Measurements from ENCODE around the gene NXN.
"Not testable (repeated sequence)": the region's sequence is repeated elsewhere in the genome, so short reads cannot be mapped to it uniquely, and the experiment has no call there.

Gene NXN

GRCh38 chr17:778096-778495 is 201.5 kb downstream of the NXN start:
- Histone ChIP-seq H3K4me3 (ENCODE audit: low read depth in 1 of 2, low read length in 2 of 2) (no peak overlapping the region), H3K27me3 (ENCODE audit: control insufficient read depth in 1 of 2, insufficient read depth in 2 of 2, low read length in 2 of 2) (no peaks in the 10 kb centered on the region), H3K36me3 (ENCODE audit: control insufficient read depth in 1 of 2, insufficient read depth in 2 of 2, low read length in 2 of 2) (peaks cover 30 to 46% of the 10 kb centered on the region in 2 donors), H3K9ac (ENCODE audit: low read depth in 1 of 2, low read length in 2 of 2) (no peak overlapping the region), H3K27ac (ENCODE audit: low read depth, low read length) (no peak overlapping the region), H3K9me3 (ENCODE audit: control insufficient read depth in 1 of 2, low read length in 2 of 2) (no peaks in the 10 kb centered on the region), H3K4me1 (ENCODE audit: control insufficient read depth in 1 of 2, insufficient read depth in 2 of 2, low read length in 2 of 2) (peaks cover 12 to 15% of the 10 kb centered on the region in 2 donors)

- Histone ChIP-seq H3K9me3 (ENCODE audit: control insufficient read depth in 1 of 2, low read length in 2 of 2) (no peaks in the 10 kb centered on the region), H3K9ac (ENCODE audit: low read depth in 1 of 2, low read length in 2 of 2) (no peak overlapping the region), H3K36me3 (ENCODE audit: control insufficient read depth in 1 of 2, insufficient read depth in 2 of 2, low read length in 2 of 2) (peaks cover 45 to 71% of the 10 kb centered on the region in 2 donors), H3K27me3 (ENCODE audit: control insufficient read depth in 1 of 2, insufficient read depth in 2 of 2, low read length in 2 of 2) (no peaks in the 10 kb centered on the region), H3K27ac (ENCODE audit: low read depth, low read length) (no peak overlapping the region), H3K4me1 (ENCODE audit: control insufficient read depth in 1 of 2, insufficient read depth in 2 of 2, low read length in 2 of 2) (no peaks in the 10 kb centered on the region), H3K4me3 (ENCODE audit: low read depth in 1 of 2, low read length in 2 of 2) (no peak overlapping the region)
These were observed 205.3 kb downstream of the NXN start for GRCh38 chr17:774313-774584.

- Histone ChIP-seq H3K27me3 (ENCODE audit: control insufficient read depth in 1 of 2, insufficient read depth in 2 of 2, low read length in 2 of 2) (no peaks in the 10 kb centered on the region), H3K36me3 (ENCODE audit: control insufficient read depth in 1 of 2, insufficient read depth in 2 of 2, low read length in 2 of 2) (peaks cover 45 to 77% of the 10 kb centered on the region in 2 donors), H3K4me1 (ENCODE audit: control insufficient read depth in 1 of 2, insufficient read depth in 2 of 2, low read length in 2 of 2) (no peaks in the 10 kb centered on the region), H3K27ac (ENCODE audit: low read depth, low read length) (no peak overlapping the region), H3K9me3 (ENCODE audit: control insufficient read depth in 1 of 2, low read length in 2 of 2) (no peaks in the 10 kb centered on the region), H3K4me3 (ENCODE audit: low read depth in 1 of 2, low read length in 2 of 2) (no peak overlapping the region), H3K9ac (ENCODE audit: low read depth in 1 of 2, low read length in 2 of 2) (no peak overlapping the region)
These were observed 205.9 kb downstream of the NXN start for GRCh38 chr17:773467-774312.

GRCh38 chr17:773016-773415 is 206.6 kb downstream of the NXN start:
- H3K9me3 ChIP-seq (ENCODE audit: control insufficient read depth in 1 of 2, low read length in 2 of 2) = no peaks in the 10 kb centered on the region
- no peaks in the 10 kb centered on the region for H3K4me1 ChIP-seq (ENCODE audit: control insufficient read depth in 1 of 2, insufficient read depth in 2 of 2, low read length in 2 of 2)
- H3K36me3 ChIP-seq (ENCODE audit: control insufficient read depth in 1 of 2, insufficient read depth in 2 of 2, low read length in 2 of 2) = peaks cover 41 to 74% of the 10 kb centered on the region in 2 donors
- H3K27ac ChIP-seq (ENCODE audit: low read depth, low read length) = no peak overlapping the region
- H3K9ac ChIP-seq (ENCODE audit: low read depth in 1 of 2, low read length in 2 of 2) = no peak overlapping the region
- H3K27me3 ChIP-seq (ENCODE audit: control insufficient read depth in 1 of 2, insufficient read depth in 2 of 2, low read length in 2 of 2) = no peaks in the 10 kb centered on the region
- no peak overlapping the region for H3K4me3 ChIP-seq (ENCODE audit: low read depth in 1 of 2, low read length in 2 of 2)

- Histone ChIP-seq H3K9me3 (ENCODE audit: control insufficient read depth in 1 of 2, low read length in 2 of 2) (no peaks in the 10 kb centered on the region), H3K4me1 (ENCODE audit: control insufficient read depth in 1 of 2, insufficient read depth in 2 of 2, low read length in 2 of 2) (no peaks in the 10 kb centered on the region), H3K9ac (ENCODE audit: low read depth in 1 of 2, low read length in 2 of 2) (no peak overlapping the region), H3K27me3 (ENCODE audit: control insufficient read depth in 1 of 2, insufficient read depth in 2 of 2, low read length in 2 of 2) (no peaks in the 10 kb centered on the region), H3K27ac (ENCODE audit: low read depth, low read length) (no peak overlapping the region), H3K4me3 (ENCODE audit: low read depth in 1 of 2, low read length in 2 of 2) (no peak overlapping the region), H3K36me3 (ENCODE audit: control insufficient read depth in 1 of 2, insufficient read depth in 2 of 2, low read length in 2 of 2) (peaks cover 18 to 61% of the 10 kb centered on the region in 2 donors)
These were observed 212.5 kb downstream of the NXN start for GRCh38 chr17:767076-767475.

- Histone ChIP-seq H3K4me1 (ENCODE audit: control insufficient read depth in 1 of 2, insufficient read depth in 2 of 2, low read length in 2 of 2) (no peaks in the 10 kb centered on the region), H3K27me3 (ENCODE audit: control insufficient read depth in 1 of 2, insufficient read depth in 2 of 2, low read length in 2 of 2) (no peaks in the 10 kb centered on the region), H3K27ac (ENCODE audit: low read depth, low read length) (no peak overlapping the region), H3K9me3 (ENCODE audit: control insufficient read depth in 1 of 2, low read length in 2 of 2) (no peaks in the 10 kb centered on the region), H3K9ac (ENCODE audit: low read depth in 1 of 2, low read length in 2 of 2) (no peak overlapping the region), H3K36me3 (ENCODE audit: control insufficient read depth in 1 of 2, insufficient read depth in 2 of 2, low read length in 2 of 2) (peaks cover 24 to 56% of the 10 kb centered on the region in 2 donors), H3K4me3 (ENCODE audit: low read depth in 1 of 2, low read length in 2 of 2) (no peak overlapping the region)
These were observed 219.2 kb downstream of the NXN start for GRCh38 chr17:760371-760770.

- no peak overlapping the region for H3K9ac ChIP-seq (ENCODE audit: low read depth in 1 of 2, low read length in 2 of 2)
- no peaks in the 10 kb centered on the region for H3K27me3 ChIP-seq (ENCODE audit: control insufficient read depth in 1 of 2, insufficient read depth in 2 of 2, low read length in 2 of 2)
- H3K36me3 ChIP-seq (ENCODE audit: control insufficient read depth in 1 of 2, insufficient read depth in 2 of 2, low read length in 2 of 2) = peaks cover 24 to 52% of the 10 kb centered on the region in 2 donors
- no peaks in the 10 kb centered on the region for H3K4me1 ChIP-seq (ENCODE audit: control insufficient read depth in 1 of 2, insufficient read depth in 2 of 2, low read length in 2 of 2)
- H3K9me3 ChIP-seq (ENCODE audit: control insufficient read depth in 1 of 2, low read length in 2 of 2) = no peaks in the 10 kb centered on the region
- H3K4me3 ChIP-seq (ENCODE audit: low read depth in 1 of 2, low read length in 2 of 2) = no peak overlapping the region
- no peak overlapping the region for H3K27ac ChIP-seq (ENCODE audit: low read depth, low read length)
These were observed 219.6 kb downstream of the NXN start for GRCh38 chr17:759964-760363.

- not testable (repeated sequence) for H3K27ac ChIP-seq (ENCODE audit: low read depth, low read length); H3K9ac ChIP-seq (ENCODE audit: low read depth in 1 of 2, low read length in 2 of 2); H3K9me3 ChIP-seq (ENCODE audit: control insufficient read depth in 1 of 2, low read length in 2 of 2); H3K4me3 ChIP-seq (ENCODE audit: low read depth in 1 of 2, low read length in 2 of 2); H3K27me3 ChIP-seq (ENCODE audit: control insufficient read depth in 1 of 2, insufficient read depth in 2 of 2, low read length in 2 of 2)
- peaks cover 21 to 32% of the 10 kb centered on the region in 2 donors for H3K36me3 ChIP-seq (ENCODE audit: control insufficient read depth in 1 of 2, insufficient read depth in 2 of 2, low read length in 2 of 2)
- H3K4me1 ChIP-seq (ENCODE audit: control insufficient read depth in 1 of 2, insufficient read depth in 2 of 2, low read length in 2 of 2) = peaks cover 8 to 12% of the 10 kb centered on the region in 2 donors
These were observed 223.5 kb downstream of the NXN start for GRCh38 chr17:756010-756567.

- peaks cover 21 to 25% of the 10 kb centered on the region in 2 donors for H3K36me3 ChIP-seq (ENCODE audit: control insufficient read depth in 1 of 2, insufficient read depth in 2 of 2, low read length in 2 of 2)
- not testable (repeated sequence) for H3K9me3 ChIP-seq (ENCODE audit: control insufficient read depth in 1 of 2, low read length in 2 of 2); H3K27me3 ChIP-seq (ENCODE audit: control insufficient read depth in 1 of 2, insufficient read depth in 2 of 2, low read length in 2 of 2); H3K27ac ChIP-seq (ENCODE audit: low read depth, low read length); H3K4me3 ChIP-seq (ENCODE audit: low read depth in 1 of 2, low read length in 2 of 2); H3K9ac ChIP-seq (ENCODE audit: low read depth in 1 of 2, low read length in 2 of 2)
- H3K4me1 ChIP-seq (ENCODE audit: control insufficient read depth in 1 of 2, insufficient read depth in 2 of 2, low read length in 2 of 2) = peaks cover 15 to 19% of the 10 kb centered on the region in 2 donors
These were observed 224.1 kb downstream of the NXN start for GRCh38 chr17:755319-755961.

- Histone ChIP-seq H3K9me3 (ENCODE audit: control insufficient read depth in 1 of 2, low read length in 2 of 2) (no peaks in the 10 kb centered on the region), H3K27me3 (ENCODE audit: control insufficient read depth in 1 of 2, insufficient read depth in 2 of 2, low read length in 2 of 2) (no peaks in the 10 kb centered on the region), H3K36me3 (ENCODE audit: control insufficient read depth in 1 of 2, insufficient read depth in 2 of 2, low read length in 2 of 2) (peaks cover 12 to 13% of the 10 kb centered on the region in 2 donors), H3K4me1 (ENCODE audit: control insufficient read depth in 1 of 2, insufficient read depth in 2 of 2, low read length in 2 of 2) (peaks cover 16 to 25% of the 10 kb centered on the region in 2 donors), H3K27ac (ENCODE audit: low read depth, low read length) (no peak overlapping the region), H3K9ac (ENCODE audit: low read depth in 1 of 2, low read length in 2 of 2) (no peak overlapping the region), H3K4me3 (ENCODE audit: low read depth in 1 of 2, low read length in 2 of 2) (no peak overlapping the region)
These were observed 226.2 kb downstream of the NXN start for GRCh38 chr17:753418-753817.
